HG03135 (cell line): ENCODE measurements around the gene TNRC6A.
"Not testable (repeated sequence)": the region's sequence is repeated elsewhere in the genome, so short reads cannot be mapped to it uniquely, and the experiment has no call there.

Experiments
- ATAC-seq: cut with Tn5 transposase; IDR thresholded peaks from one replicate; pipeline ENCODE4 v1.9.1; 2021; ENCODE audit warnings: mild to moderate bottlenecking, moderate library complexity; ENCODE audit not compliant: unreplicated experiment

Gene TNRC6A

GRCh38 chr16:24729243-24729950, at the start of gene TNRC6A:
Gene TNRC6A, plus strand, starts transcription at chr16:24729651. Its CDS starts 191 bp downstream, at chr16:24729842.
- peak; percentile 88 for ATAC-seq

- no peak for ATAC-seq
Measured at GRCh38 chr16:24681793-24682192, 47.7 kb upstream of the TNRC6A start.

- no peak for ATAC-seq
Measured at GRCh38 chr16:24683250-24683649, 46.2 kb upstream of the TNRC6A start.

- ATAC-seq = no peak
Measured at GRCh38 chr16:24683847-24684493, 45.5 kb upstream of the TNRC6A start.

GRCh38 chr16:24685539-24686432, 43.7 kb upstream of the TNRC6A start:
- no peak for ATAC-seq

GRCh38 chr16:24686678-24687077, 42.8 kb upstream of the TNRC6A start:
- no peak for ATAC-seq

GRCh38 chr16:24688359-24688758, 41.1 kb upstream of the TNRC6A start:
- no peak for ATAC-seq

- no peak for ATAC-seq
Measured at GRCh38 chr16:24689128-24689527, 40.3 kb upstream of the TNRC6A start.

GRCh38 chr16:24692854-24693253, 36.6 kb upstream of the TNRC6A start:
- ATAC-seq = no peak

GRCh38 chr16:24694931-24695330, 34.5 kb upstream of the TNRC6A start:
- ATAC-seq = no peak

- ATAC-seq = no peak
Measured at GRCh38 chr16:24696699-24697098, 32.8 kb upstream of the TNRC6A start.

GRCh38 chr16:24698308-24698707, 31.1 kb upstream of the TNRC6A start:
- ATAC-seq = no peak

- ATAC-seq = no peak
Measured at GRCh38 chr16:24699151-24699723, 30.2 kb upstream of the TNRC6A start.

- no peak for ATAC-seq
Measured at GRCh38 chr16:24700549-24701392, 28.7 kb upstream of the TNRC6A start.

GRCh38 chr16:24701521-24701951, 27.9 kb upstream of the TNRC6A start:
- ATAC-seq = no peak

- not testable (repeated sequence) for ATAC-seq
Measured at GRCh38 chr16:24707760-24708159, 21.7 kb upstream of the TNRC6A start.

GRCh38 chr16:24713379-24713778, 16.1 kb upstream of the TNRC6A start:
- ATAC-seq = no peak

GRCh38 chr16:24717411-24717810, 12.0 kb upstream of the TNRC6A start:
- ATAC-seq = no peak

- ATAC-seq = no peak
Measured at GRCh38 chr16:24718967-24719521, 10.4 kb upstream of the TNRC6A start.

- ATAC-seq = no peak
Measured at GRCh38 chr16:24721830-24722238, 7.6 kb upstream of the TNRC6A start.
